H7 (cell line): ENCODE data around the gene PPP1CA. TPM values are rescaled to one million over a fixed set of nuclear protein-coding genes. Genes with fewer than 3 reads are reported as not detected.

Source experiments
- DNase-seq: peaks from one replicate; pipeline ENCODE4 v3.0.0; 2012
- H3K27me3 ChIP-seq: 2 replicates; pipeline ENCODE4 v1.6.0; 2011; ENCODE audit warnings: mild to moderate bottlenecking, low read length; ENCODE audit not compliant: control insufficient read depth, insufficient read depth
- H3K36me3 ChIP-seq: replicated peaks from 2 replicates; pipeline ENCODE4 v1.5.1; 2011; ENCODE audit warnings: low read length; ENCODE audit not compliant: control insufficient read depth, insufficient read depth
- H3K4me3 ChIP-seq: 2 replicates; pipeline ENCODE4 v1.5.1; 2011; ENCODE audit warnings: low read depth, mild to moderate bottlenecking, control low read depth, low read length, moderate library complexity; ENCODE audit not compliant: insufficient read depth
- total RNA-seq: library from RNA; depleted of rRNA; stranded (reverse); fragments of >200 nt; shearing (Covaris generic); gene quantifications from 2 replicates; pipeline ENCODE4 v1.2.3, GENCODE V29; 2014

PPP1CA gene
- total RNA-seq, 1 experiment from 2014 or later, result 314 TPM

- DNase-seq, result peak; percentile 25
- Histone ChIP-seq H3K27me3 (no peaks in the 10 kb centered on the region; the same call in 1 of the 2 replicates), H3K36me3 (no peaks in the 10 kb centered on the region), H3K4me3 (no peak overlapping the region)
Observed at GRCh38 chr11:67356387-67356863, 45.2 kb downstream of the PPP1CA start.

DNA sequence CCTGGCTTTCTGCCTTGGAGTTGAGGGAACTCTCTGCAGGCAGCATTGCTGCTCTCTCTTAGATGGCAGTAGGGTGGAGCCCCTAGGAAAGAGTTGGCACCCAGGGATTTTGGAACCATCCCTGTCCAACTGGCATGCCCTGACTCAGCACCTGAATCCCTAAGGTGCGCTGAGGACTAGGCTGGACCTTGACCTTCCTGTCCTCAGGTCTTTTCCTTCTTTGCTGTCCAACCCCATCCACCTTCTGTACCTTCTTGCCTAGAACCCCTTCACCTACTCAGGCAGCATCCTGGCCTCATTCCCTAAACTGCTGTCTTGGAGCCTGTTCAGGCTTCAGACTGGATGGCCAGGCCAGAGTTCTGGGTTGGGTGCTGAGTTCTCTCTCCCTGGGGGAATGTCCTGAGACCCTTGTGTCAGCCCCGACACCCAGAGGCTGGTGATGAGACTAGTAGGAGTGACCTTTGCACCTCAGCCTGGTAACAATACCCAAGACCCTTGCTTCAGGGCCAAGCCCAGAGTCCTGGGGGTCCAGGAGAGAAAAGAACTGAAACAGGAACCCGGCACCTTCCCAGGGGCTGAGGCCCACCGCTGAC lies 45.8 kb downstream of the PPP1CA start:
- Histone ChIP-seq H3K4me3 (no peak overlapping the region), H3K36me3 (no peaks in the 10 kb centered on the region), H3K27me3 (no peaks in the 10 kb centered on the region; the same call in 1 of the 2 replicates)
- DNase-seq, result no peak

DNA sequence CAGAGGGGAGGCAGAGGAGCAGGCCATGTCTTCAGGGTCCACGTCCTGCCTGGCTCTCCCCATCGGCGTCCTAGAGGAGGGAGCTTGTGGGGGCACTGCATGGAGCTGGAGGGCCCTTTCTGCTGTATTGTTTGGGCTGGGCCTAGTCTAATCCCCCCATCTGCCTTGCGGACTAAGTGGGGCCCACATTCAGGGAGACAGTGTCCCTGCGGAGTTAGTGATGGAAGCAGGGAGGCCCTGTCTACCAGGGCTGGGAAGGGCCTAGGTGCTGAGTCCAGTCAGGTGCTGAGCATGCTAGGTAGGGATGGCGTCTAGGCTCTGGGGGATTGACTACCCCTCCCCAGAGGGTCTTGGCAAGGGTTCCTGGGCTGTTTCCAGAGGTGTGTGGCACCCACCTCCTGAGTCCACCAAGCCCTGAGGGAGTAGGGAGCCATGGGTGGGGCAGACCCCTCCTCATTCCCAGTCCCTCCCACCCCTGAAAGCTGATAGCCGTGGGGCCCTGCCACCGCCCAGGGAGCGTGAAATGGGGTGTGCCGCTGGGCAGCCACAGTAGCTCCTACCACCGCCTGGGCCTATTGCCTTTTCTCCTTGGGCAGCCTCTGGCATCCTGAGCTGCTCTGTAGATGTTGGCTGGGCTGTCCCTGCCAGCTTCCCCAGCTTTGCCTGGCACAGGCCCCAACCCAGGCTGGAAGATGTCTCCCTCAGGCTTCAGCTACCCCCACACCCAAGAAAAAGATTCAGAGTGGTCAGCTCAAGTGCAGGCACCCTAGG lies 46.5 kb downstream of the PPP1CA start:
- Histone ChIP-seq H3K4me3 (no peak overlapping the region), H3K36me3 (no peaks in the 10 kb centered on the region), H3K27me3 (no peaks in the 10 kb centered on the region; the same call in 1 of the 2 replicates)
- DNase-seq, result peak; percentile 32

DNA sequence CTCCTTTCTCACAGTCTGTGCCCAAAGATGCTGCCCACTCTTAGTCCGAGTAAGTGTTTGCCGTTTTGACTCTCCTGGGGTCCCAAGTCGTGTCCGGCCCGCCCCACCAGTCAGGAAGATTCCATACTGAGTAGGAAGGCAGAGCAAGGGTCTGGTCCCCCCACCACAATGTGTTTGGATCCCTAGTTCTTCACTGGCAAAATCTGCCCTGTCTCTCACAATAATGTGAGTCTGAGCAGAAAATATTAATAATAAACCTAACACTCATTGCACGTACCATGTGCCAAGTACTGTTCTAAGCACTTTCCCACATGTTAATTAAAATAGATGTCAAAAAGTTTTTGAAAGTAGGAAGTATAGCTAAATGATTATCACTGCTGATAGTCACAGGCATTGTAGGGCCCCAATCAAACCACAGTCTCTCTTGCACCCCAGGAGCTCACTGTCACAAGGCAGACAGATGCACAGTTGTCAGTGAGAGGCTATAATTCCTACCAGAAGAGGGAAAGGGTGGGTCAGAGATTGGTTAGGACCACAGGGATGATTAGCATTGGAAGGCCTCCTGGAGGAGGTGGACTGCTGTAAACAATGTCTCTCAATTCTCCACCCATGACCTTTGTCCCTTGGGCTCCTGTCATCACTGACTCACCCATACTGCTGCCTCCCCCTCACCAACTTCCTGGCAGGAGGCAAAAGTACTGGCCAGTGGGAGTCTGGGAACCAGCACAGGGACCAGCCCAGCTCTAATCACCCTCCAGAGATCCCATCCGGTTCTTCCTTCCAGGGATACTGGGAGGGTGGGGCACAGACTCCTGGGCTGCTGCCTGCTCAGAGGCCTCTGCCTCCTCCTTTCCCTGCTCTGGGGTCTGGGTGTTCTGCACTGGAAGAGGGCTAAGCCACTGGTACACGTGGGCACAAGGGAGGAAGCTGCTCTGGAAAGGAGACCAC lies 47.3 kb downstream of the PPP1CA start:
- Histone ChIP-seq H3K36me3 (no peaks in the 10 kb centered on the region), H3K4me3 (peak overlapping the region; percentile 40), H3K27me3 (no peaks in the 10 kb centered on the region; the same call in 1 of the 2 replicates)
- DNase-seq, result peak; percentile 46

- Histone ChIP-seq H3K4me3 (peak within 1 kb of the TSS; percentile 77), H3K27me3 (no peaks in the 10 kb centered on the region; the same call in 1 of the 2 replicates), H3K36me3 (no peaks in the 10 kb centered on the region)
- DNase-seq, result peak; percentile 99
Observed at GRCh38 chr11:67353317-67354074, 48.2 kb downstream of the PPP1CA start, which contains the start of gene POLD4. TSS of gene POLD4 (minus strand) at chr11:67353546. CDS start at chr11:67353399, 147 bp downstream.

DNA sequence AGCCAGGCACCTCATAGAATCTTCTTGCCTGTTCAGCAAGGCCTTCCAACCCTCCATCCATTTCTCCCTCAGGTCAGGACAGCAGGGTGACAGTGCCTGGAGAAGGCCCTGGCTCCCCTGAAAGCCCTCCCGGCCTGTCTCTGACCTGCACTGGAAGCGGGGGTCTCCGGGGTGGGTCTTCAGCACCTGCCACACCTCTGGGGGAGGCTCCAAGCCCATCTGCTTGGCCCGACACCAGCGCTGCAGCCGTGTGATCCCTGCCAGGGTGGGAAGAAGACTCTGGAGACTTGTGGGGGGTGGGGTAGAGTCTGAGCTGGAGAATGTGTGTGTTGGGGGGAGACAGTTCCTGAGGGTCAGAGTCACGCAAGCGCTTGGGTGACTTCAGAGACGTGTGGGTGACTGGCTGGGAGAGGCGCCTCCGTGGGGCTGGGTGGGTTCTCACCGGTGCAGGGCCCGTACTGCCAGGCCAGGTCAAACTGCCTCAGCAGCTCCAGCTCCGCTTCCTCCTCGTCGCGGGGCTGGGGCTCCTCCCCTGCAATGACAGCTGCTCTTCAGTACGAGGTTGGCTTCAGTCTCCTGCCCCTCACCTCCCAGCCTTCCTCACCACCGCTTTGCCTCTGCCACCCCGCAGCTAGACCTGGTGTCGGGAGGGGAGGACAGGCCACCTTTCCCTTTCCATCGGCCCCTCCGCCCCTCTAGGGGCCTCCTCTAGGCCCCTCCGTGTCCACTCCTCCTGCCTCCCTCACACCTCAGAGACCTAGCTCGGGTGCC lies 48.9 kb downstream of the PPP1CA start:
- Histone ChIP-seq H3K4me3 (peak overlapping the region; percentile 77), H3K36me3 (no peaks in the 10 kb centered on the region), H3K27me3 (no peaks in the 10 kb centered on the region)
- DNase-seq, result no peak

DNA sequence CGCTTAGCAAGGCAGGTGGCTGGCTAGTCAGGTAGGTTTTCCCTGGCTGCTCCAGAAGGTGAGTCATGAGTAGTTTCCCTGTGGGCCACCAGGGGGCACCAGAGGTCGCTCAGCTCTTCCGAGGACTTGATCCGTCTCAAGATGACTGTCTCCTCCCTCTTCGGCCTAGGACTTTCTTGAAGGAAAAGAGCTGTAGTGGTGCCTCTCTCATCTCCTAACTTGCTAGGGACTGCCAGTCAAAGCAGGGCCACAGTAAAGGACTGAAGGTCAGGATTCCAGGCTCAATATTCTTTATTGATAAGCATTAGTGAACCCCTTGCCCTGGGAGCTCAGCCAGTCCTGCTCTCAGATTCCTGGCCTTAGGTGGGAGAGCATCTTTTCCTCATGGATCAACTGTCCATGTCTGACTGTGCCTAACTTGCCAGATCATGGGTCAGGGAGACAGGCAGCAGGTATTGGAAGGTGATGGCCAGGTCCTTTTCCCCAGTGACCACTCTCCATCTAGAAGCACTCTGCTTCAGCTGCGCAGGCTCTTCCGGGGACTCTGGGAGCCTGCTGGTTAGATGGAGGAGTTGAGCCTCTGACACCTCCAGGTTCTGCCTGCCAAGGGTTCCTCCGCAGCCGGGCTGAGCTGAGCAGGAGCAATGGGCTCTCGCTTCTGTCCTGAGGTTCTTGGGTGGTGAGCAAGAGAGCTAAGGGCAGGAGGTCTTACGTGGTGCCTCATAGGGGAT lies 50.2 kb downstream of the PPP1CA start:
- DNase-seq, result peak; percentile 92
- Histone ChIP-seq H3K27me3 (no peaks in the 10 kb centered on the region), H3K4me3 (no peak overlapping the region), H3K36me3 (no peaks in the 10 kb centered on the region)

GRCh38 chr11:67349928-67350465 lies 51.7 kb downstream of the PPP1CA start:
- DNase-seq, result no peak
- no peak overlapping the region for H3K4me3 ChIP-seq
- no peaks in the 10 kb centered on the region for H3K36me3 ChIP-seq
- H3K27me3 ChIP-seq, result no peaks in the 10 kb centered on the region

- Histone ChIP-seq H3K27me3 (no peaks in the 10 kb centered on the region), H3K36me3 (no peaks in the 10 kb centered on the region), H3K4me3 (no peak overlapping the region)
- DNase-seq, result no peak
Observed at GRCh38 chr11:67349457-67349856, 52.2 kb downstream of the PPP1CA start.

DNA sequence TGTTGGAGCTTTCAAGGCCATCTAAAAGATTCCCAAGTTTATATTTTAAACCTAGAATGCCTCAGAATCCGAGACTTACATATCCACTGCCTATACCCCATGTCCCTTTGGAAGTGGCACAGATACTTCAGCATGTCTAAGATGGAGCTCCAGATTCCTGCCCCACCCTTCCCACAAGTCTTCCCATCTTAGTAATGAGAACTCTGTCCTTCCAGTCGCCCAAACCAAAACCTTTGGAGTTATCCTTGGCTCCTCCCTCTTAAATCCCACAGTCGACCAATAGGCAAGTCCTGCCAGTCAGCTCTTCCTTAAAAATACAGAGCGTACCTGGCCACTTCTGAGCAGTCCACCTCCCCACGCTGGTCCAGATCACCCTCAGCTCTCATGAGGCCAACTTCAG lies 52.6 kb downstream of the PPP1CA start:
- no peaks in the 10 kb centered on the region for H3K36me3 ChIP-seq
- DNase-seq, result peak; percentile 31
- H3K27me3 ChIP-seq, result no peaks in the 10 kb centered on the region
- no peak overlapping the region for H3K4me3 ChIP-seq
